Neural crest cell (in vitro differentiated cells): ENCODE results near the gene AKAP6. TPM values are rescaled to one million over a fixed set of nuclear protein-coding genes. Genes with fewer than 3 reads are reported as not detected.

ENCODE experiments used
- DNase-seq: peaks from one replicate; pipeline ENCODE4 v3.0.0; 2021; ENCODE audit warnings: low read depth, mixed read lengths, low spot score
- H3K27ac Mint-ChIP-seq: one replicate; pipeline ENCODE4 v1.8.0; 2021; ENCODE audit warnings: mild to moderate bottlenecking, mixed read lengths; ENCODE audit not compliant: unreplicated experiment
- H3K27me3 Mint-ChIP-seq: 2 replicates; pipeline ENCODE4 v1.8.0; 2021; ENCODE audit warnings: low read depth, mild to moderate bottlenecking, mixed read lengths
- H3K36me3 Mint-ChIP-seq: 2 replicates; pipeline ENCODE4 v1.8.0; 2021; ENCODE audit warnings: low read depth, mild to moderate bottlenecking, mixed read lengths
- H3K4me1 Mint-ChIP-seq: 2 replicates; pipeline ENCODE4 v1.8.0; 2021; ENCODE audit warnings: mixed read lengths
- H3K4me3 Mint-ChIP-seq: one replicate; pipeline ENCODE4 v1.8.0; 2021; ENCODE audit warnings: mild to moderate bottlenecking, mixed read lengths
- H3K9me3 Mint-ChIP-seq: 2 replicates; pipeline ENCODE4 v1.8.0; 2021; ENCODE audit warnings: mixed read lengths
- total RNA-seq: library from RNA; stranded (reverse); gene quantifications from 2 replicates; pipeline ENCODE4 v1.2.1, GENCODE V29; 2021
- TF ChIP-seq, protein P1 (sequence below): fragments of 200-600 bp; sonication (generic); conservative IDR thresholded peaks from 2 replicates; pipeline ENCODE4 v1.5.0; 2021; ENCODE audit warnings: antibody characterized with exemption, mild to moderate bottlenecking

The AKAP6 gene
- total RNA-seq, 1 donor from 2014 or later = 9.4 TPM

- no peak overlapping the region for H3K27ac Mint-ChIP-seq
- H3K27me3 Mint-ChIP-seq = no peaks in the 10 kb centered on the region
- H3K4me3 Mint-ChIP-seq = no peak overlapping the region
- H3K4me1 Mint-ChIP-seq = peaks cover 6% of the 10 kb centered on the region
- no peak for DNase-seq
- H3K36me3 Mint-ChIP-seq = no peaks in the 10 kb centered on the region
- H3K9me3 Mint-ChIP-seq = no peaks in the 10 kb centered on the region
- TF ChIP-seq, protein P1, sequence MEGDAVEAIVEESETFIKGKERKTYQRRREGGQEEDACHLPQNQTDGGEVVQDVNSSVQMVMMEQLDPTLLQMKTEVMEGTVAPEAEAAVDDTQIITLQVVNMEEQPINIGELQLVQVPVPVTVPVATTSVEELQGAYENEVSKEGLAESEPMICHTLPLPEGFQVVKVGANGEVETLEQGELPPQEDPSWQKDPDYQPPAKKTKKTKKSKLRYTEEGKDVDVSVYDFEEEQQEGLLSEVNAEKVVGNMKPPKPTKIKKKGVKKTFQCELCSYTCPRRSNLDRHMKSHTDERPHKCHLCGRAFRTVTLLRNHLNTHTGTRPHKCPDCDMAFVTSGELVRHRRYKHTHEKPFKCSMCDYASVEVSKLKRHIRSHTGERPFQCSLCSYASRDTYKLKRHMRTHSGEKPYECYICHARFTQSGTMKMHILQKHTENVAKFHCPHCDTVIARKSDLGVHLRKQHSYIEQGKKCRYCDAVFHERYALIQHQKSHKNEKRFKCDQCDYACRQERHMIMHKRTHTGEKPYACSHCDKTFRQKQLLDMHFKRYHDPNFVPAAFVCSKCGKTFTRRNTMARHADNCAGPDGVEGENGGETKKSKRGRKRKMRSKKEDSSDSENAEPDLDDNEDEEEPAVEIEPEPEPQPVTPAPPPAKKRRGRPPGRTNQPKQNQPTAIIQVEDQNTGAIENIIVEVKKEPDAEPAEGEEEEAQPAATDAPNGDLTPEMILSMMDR = no peak
Measured at GRCh38 chr14:32407130-32407529, 78.0 kb downstream of the AKAP6 start.

DNA sequence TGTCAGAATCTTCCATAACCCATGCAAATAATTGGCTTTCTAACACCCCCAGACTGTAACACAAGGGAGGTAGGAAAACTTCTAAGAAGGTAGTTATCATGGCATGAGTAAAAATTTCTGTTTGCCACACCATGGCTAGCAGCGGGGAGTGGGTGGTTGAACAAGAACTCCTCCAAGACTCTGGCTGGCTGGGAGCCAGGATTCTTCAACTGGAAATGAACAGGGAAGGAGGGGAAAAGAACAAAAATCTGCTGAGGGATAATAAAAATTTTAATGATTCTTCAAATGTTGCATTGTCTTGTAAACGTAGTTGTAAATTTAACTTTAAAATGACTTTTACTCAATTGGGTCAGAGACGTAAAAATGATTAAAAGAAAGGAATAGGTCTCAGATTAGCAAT, 78.9 kb downstream of the AKAP6 start:
- TF ChIP-seq, protein P1 = no peak
- DNase-seq = no peak
- Mint-ChIP-seq H3K27me3 (no peaks in the 10 kb centered on the region), H3K27ac (no peak overlapping the region), H3K9me3 (no peaks in the 10 kb centered on the region), H3K4me3 (no peak overlapping the region), H3K4me1 (peaks cover 6% of the 10 kb centered on the region), H3K36me3 (no peaks in the 10 kb centered on the region)

- H3K27ac Mint-ChIP-seq = no peak overlapping the region
- TF ChIP-seq, protein P1 = no peak
Measured at GRCh38 chr14:32412103-32412502, 83.0 kb downstream of the AKAP6 start.

GRCh38 chr14:32412532-32412931, 83.4 kb downstream of the AKAP6 start:
- H3K27me3 Mint-ChIP-seq = no peaks in the 10 kb centered on the region
- H3K9me3 Mint-ChIP-seq = no peaks in the 10 kb centered on the region
- no peak overlapping the region for H3K4me3 Mint-ChIP-seq
- peaks cover 8% of the 10 kb centered on the region for H3K4me1 Mint-ChIP-seq
- TF ChIP-seq, protein P1 = no peak
- H3K36me3 Mint-ChIP-seq = no peaks in the 10 kb centered on the region
- no peak overlapping the region for H3K27ac Mint-ChIP-seq
- DNase-seq = no peak

More at GRCh38 chr14:32412103-32412502, 83.0 kb downstream of the AKAP6 start:
- Mint-ChIP-seq H3K4me1 (peaks cover 8% of the 10 kb centered on the region), H3K27me3 (no peaks in the 10 kb centered on the region), H3K9me3 (no peaks in the 10 kb centered on the region), H3K36me3 (no peaks in the 10 kb centered on the region), H3K4me3 (no peak overlapping the region)
- no peak for DNase-seq

GRCh38 chr14:32413967-32414640, 85.0 kb downstream of the AKAP6 start:
- no peak for DNase-seq
- Mint-ChIP-seq H3K36me3 (no peaks in the 10 kb centered on the region), H3K4me3 (no peak overlapping the region), H3K27me3 (no peaks in the 10 kb centered on the region), H3K27ac (no peak overlapping the region), H3K4me1 (peaks cover 16% of the 10 kb centered on the region), H3K9me3 (no peaks in the 10 kb centered on the region)
- TF ChIP-seq, protein P1 = no peak
